Glutamatergic neuron (in vitro differentiated cells): ENCODE measurements around the gene PLK3. TPM values are rescaled to one million over a fixed set of nuclear protein-coding genes. Genes with fewer than 3 reads are reported as not detected.

ENCODE experiments used
- DNase-seq: peaks from one replicate; pipeline ENCODE4 v3.0.0; 2022
- H3K27ac Mint-ChIP-seq: one replicate; pipeline ENCODE4 v1.8.0; 2020; ENCODE audit warnings: mild to moderate bottlenecking, mixed read lengths, inconsistent platforms; ENCODE audit not compliant: unreplicated experiment
- H3K27me3 Mint-ChIP-seq: one replicate; pipeline ENCODE4 v1.8.0; 2020; ENCODE audit warnings: mild to moderate bottlenecking, moderate library complexity, mixed read lengths, inconsistent platforms; ENCODE audit not compliant: unreplicated experiment
- H3K36me3 Mint-ChIP-seq: one replicate; pipeline ENCODE4 v1.8.0; 2020; ENCODE audit warnings: mild to moderate bottlenecking, mixed read lengths, inconsistent platforms; ENCODE audit not compliant: unreplicated experiment
- H3K4me1 Mint-ChIP-seq: one replicate; pipeline ENCODE4 v1.8.0; 2020; ENCODE audit warnings: mild to moderate bottlenecking, low read depth, mixed read lengths, inconsistent platforms; ENCODE audit not compliant: unreplicated experiment
- H3K4me3 Mint-ChIP-seq: one replicate; pipeline ENCODE4 v1.8.0; 2020; ENCODE audit warnings: mild to moderate bottlenecking, mixed read lengths, inconsistent platforms; ENCODE audit not compliant: unreplicated experiment
- H3K9me3 Mint-ChIP-seq: one replicate; pipeline ENCODE4 v1.8.0; 2020; ENCODE audit warnings: mild to moderate bottlenecking, moderate library complexity, mixed read lengths, inconsistent platforms; ENCODE audit not compliant: unreplicated experiment
- total RNA-seq: library from RNA; stranded (reverse); fragmentation: NEBNext Ultra II Directional; extraction: Animal tissue kit (Norgen Biotek cat#: 25700); gene quantifications from one replicate; pipeline ENCODE4 v1.2.1, GENCODE V29; 2021; ENCODE audit not compliant: unreplicated experiment
- TF ChIP-seq, protein P1 (sequence below): fragments of 200-600 bp; sonication (generic); IDR thresholded peaks from one replicate; pipeline ENCODE4 v1.5.0; 2021; ENCODE audit not compliant: partially characterized antibody, unreplicated experiment

The PLK3 gene
- total RNA-seq, 1 donor from 2014 or later = 89.3 TPM

- DNase-seq = no peak
- no peak overlapping the region for H3K4me3 Mint-ChIP-seq
- H3K27ac Mint-ChIP-seq = no peak overlapping the region
- peaks cover 2% of the 10 kb centered on the region for H3K9me3 Mint-ChIP-seq
- H3K27me3 Mint-ChIP-seq = peaks cover 3% of the 10 kb centered on the region
- peaks cover 2% of the 10 kb centered on the region for H3K4me1 Mint-ChIP-seq
- H3K36me3 Mint-ChIP-seq = no peaks in the 10 kb centered on the region
- TF ChIP-seq, protein P1, sequence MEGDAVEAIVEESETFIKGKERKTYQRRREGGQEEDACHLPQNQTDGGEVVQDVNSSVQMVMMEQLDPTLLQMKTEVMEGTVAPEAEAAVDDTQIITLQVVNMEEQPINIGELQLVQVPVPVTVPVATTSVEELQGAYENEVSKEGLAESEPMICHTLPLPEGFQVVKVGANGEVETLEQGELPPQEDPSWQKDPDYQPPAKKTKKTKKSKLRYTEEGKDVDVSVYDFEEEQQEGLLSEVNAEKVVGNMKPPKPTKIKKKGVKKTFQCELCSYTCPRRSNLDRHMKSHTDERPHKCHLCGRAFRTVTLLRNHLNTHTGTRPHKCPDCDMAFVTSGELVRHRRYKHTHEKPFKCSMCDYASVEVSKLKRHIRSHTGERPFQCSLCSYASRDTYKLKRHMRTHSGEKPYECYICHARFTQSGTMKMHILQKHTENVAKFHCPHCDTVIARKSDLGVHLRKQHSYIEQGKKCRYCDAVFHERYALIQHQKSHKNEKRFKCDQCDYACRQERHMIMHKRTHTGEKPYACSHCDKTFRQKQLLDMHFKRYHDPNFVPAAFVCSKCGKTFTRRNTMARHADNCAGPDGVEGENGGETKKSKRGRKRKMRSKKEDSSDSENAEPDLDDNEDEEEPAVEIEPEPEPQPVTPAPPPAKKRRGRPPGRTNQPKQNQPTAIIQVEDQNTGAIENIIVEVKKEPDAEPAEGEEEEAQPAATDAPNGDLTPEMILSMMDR = no peak
These were observed 29.6 kb downstream of the PLK3 start for GRCh38 chr1:44829506-44830384.

GRCh38 chr1:44830900-44831304 is 30.7 kb downstream of the PLK3 start:
- peaks cover 3% of the 10 kb centered on the region for H3K27me3 Mint-ChIP-seq
- no peak overlapping the region for H3K4me3 Mint-ChIP-seq
- DNase-seq = no peak
- TF ChIP-seq, protein P1 = no peak
- H3K9me3 Mint-ChIP-seq = peaks cover 5% of the 10 kb centered on the region
- H3K27ac Mint-ChIP-seq = no peak overlapping the region
- H3K4me1 Mint-ChIP-seq = peaks cover 2% of the 10 kb centered on the region
- H3K36me3 Mint-ChIP-seq = no peaks in the 10 kb centered on the region

DNA sequence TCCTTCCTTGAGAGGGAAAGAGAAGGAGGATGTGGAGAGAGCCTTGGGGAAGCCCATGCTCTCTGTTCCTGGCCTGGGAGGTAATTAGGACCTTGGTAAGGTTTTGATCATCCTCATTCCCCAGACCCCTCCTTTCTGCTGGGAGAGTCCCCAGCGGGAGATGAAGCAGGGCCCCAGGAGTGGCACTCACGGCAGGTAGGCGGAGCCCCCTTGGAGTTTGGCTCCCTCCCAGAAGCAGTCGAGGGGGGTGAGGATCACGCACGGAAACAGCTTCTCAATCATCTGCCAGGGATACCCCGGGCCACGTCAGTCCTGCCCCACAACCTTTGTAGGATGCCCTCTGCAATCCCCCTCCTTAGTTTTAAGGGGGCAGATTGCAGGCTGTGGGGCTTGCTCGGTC is 31.3 kb downstream of the PLK3 start:
- H3K36me3 Mint-ChIP-seq = no peaks in the 10 kb centered on the region
- DNase-seq = no peak

GRCh38 chr1:44832056-44832705 is 32.0 kb downstream of the PLK3 start:
- DNase-seq = no peak

More for the DNA sequence above, 31.3 kb downstream of the PLK3 start:
- H3K27me3 Mint-ChIP-seq = peaks cover 3% of the 10 kb centered on the region
- peaks cover 2% of the 10 kb centered on the region for H3K4me1 Mint-ChIP-seq
- H3K9me3 Mint-ChIP-seq = peaks cover 5% of the 10 kb centered on the region
- no peak overlapping the region for H3K4me3 Mint-ChIP-seq
- TF ChIP-seq, protein P1 = no peak
- H3K27ac Mint-ChIP-seq = no peak overlapping the region

More at GRCh38 chr1:44832056-44832705, 32.0 kb downstream of the PLK3 start:
- TF ChIP-seq, protein P1 = no peak
- Mint-ChIP-seq H3K27ac (no peak overlapping the region), H3K27me3 (peaks cover 3% of the 10 kb centered on the region), H3K4me1 (peaks cover 5% of the 10 kb centered on the region), H3K36me3 (no peaks in the 10 kb centered on the region), H3K9me3 (peaks cover 5% of the 10 kb centered on the region), H3K4me3 (no peak overlapping the region)
